GM23248 (cell line): ENCODE measurements around the gene STS.

ENCODE experiments used
- EZH2 ChIP-seq: fragments of 200-600 bp; sonication (generic); IDR thresholded peaks from 2 replicates; pipeline ENCODE4 v1.6.1; 2018; ENCODE audit warnings: antibody characterized with exemption, mild to moderate bottlenecking; ENCODE audit not compliant: insufficient read depth, poor library complexity, severe bottlenecking
- EZH2phosphoT487 ChIP-seq: fragments of 200-600 bp; sonication (generic); IDR thresholded peaks from 2 replicates; pipeline ENCODE4 v1.6.1; 2018; ENCODE audit warnings: antibody characterized with exemption, moderate library complexity, mild to moderate bottlenecking, low read depth; ENCODE audit not compliant: insufficient read depth

DNA sequence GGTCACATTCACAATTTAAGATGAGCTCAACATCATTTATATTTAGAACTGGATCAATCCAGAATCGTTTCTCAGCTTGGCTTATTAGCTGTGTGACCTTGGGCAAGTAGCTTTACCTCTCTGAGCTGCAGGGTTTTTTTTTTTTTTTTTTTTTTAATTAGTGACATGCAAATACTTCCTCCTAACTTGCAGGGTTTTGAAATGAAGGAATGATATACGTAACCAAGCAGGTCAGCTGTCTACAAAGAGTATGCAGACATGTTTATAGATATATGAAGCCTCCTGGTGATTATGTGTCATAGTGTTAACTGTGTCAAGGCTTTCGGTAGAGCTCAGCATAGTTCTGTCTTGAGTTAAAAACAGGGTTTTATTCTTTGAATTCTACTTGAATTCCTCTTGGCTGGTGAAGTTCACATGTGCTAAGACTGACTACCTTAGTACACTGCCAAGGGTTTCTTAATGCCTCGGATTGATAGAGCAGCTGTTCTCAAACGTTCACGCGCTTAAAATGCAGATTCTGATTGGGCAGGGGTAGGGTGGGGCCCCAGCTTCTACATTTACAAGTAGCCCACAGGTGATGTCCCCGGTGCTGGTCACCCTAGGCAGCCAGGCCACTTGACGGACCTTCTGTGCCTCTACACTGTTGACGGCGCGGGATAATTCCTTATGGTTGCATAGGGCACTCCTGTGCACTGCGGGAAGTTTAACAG, 654 bp upstream of the STS start:
- TF ChIP-seq EZH2phosphoT487, result no peak
- no peak for TF ChIP-seq EZH2
